ENCODE measurements around the gene ABCA13. TPM values are rescaled to one million over a fixed set of nuclear protein-coding genes. Genes with fewer than 3 reads are reported as not detected.
A peak's percentile ranks its signal among the peaks of the same experiment; 100 is the strongest.

Gene ABCA13
- total RNA-seq, 3 donors from 2014 or later (not counting 1 experiment from before 2014, with no cell fraction given), result 0.05 to 0.09 TPM; not detected in 1

DNA sequence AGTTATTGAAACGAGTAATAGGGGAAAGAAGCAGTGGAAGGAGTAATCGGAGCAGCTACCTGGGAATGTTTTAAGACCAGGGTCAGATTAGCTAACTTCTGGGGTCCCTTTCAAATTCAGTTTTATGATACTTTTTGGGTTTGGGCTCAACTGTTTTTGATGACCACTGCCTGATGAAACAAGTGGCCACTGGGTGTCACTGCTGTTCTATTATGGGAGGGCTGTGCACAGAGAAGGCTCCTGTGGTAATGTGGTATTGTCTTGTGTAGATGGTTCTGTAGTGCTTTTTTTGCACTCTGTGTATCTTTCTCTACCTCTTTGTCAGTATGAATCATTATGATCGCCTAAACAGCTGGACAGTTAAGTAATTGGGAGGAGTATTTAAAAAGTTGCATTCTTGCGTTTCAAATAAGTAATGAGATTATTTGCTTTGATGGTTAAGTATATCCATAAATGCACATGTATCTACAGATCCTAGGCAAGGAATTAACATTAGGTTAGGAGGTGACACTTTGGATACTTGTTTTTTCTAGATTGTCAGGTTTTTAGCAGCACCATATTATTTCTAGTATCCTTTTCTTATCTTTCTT is 128.4 kb downstream of the ABCA13 start:
- Histone ChIP-seq H3K4me3 (ENCODE audit: low read length) (no peak overlapping the region), H3K36me3 (ENCODE audit: control insufficient read depth, insufficient read depth, low read length) (no peaks in the 10 kb centered on the region), H3K9me3 (ENCODE audit: control insufficient read depth, insufficient read depth, low read length) (no peaks in the 10 kb centered on the region), H3K27me3 (ENCODE audit: control insufficient read depth, insufficient read depth, low read length) (no peaks in the 10 kb centered on the region), H3K4me1 (ENCODE audit: control insufficient read depth, insufficient read depth, low read length) (no peaks in the 10 kb centered on the region), H3K27ac (ENCODE audit: low read length) (no peak overlapping the region)
- no peak for TF ChIP-seq CTCF (IDR thresholded peaks at IDR 0.05)
- Mint-ChIP-seq H3K27ac (no peak overlapping the region), H3K9me3 (no peaks in the 10 kb centered on the region), H3K27me3 (ENCODE audit: low read depth in 2 of 2) (no peaks in the 10 kb centered on the region), H3K36me3 (no peaks in the 10 kb centered on the region), H3K4me3 (no peak overlapping the region), H3K4me1 (no peaks in the 10 kb centered on the region)
- DNase-seq (peak in 1 of 2 donors; percentile 28), ATAC-seq (peak in 1 of 3 donors; percentile 54)
- intact Hi-C loops (cut with micrococcal nuclease), result no loop called here
- WGBS (ENCODE audit: insufficient coverage), result 82% methylated on average over 3 of the region's 4 CpGs

- no peaks in the 10 kb centered on the region for H3K9me3 ChIP-seq (ENCODE audit: control insufficient read depth, insufficient read depth, low read length)
- no peak overlapping the region for H3K4me3 ChIP-seq (ENCODE audit: low read length)
- no peak for ATAC-seq
- no peaks in the 10 kb centered on the region for H3K27me3 ChIP-seq (ENCODE audit: control insufficient read depth, insufficient read depth, low read length)
- Mint-ChIP-seq H3K4me1 (no peaks in the 10 kb centered on the region), H3K9me3 (no peaks in the 10 kb centered on the region), H3K36me3 (no peaks in the 10 kb centered on the region), H3K27me3 (ENCODE audit: low read depth in 2 of 2) (peaks cover 0 to 5% of the 10 kb centered on the region in 2 donors), H3K4me3 (no peak overlapping the region), H3K27ac (no peak overlapping the region)
- no peaks in the 10 kb centered on the region for H3K4me1 ChIP-seq (ENCODE audit: control insufficient read depth, insufficient read depth, low read length)
- H3K27ac ChIP-seq (ENCODE audit: low read length), result no peak overlapping the region
- no peak for TF ChIP-seq CTCF (IDR thresholded peaks at IDR 0.05)
- intact Hi-C loops (cut with micrococcal nuclease), result no loop called here
- H3K36me3 ChIP-seq (ENCODE audit: control insufficient read depth, insufficient read depth, low read length), result no peaks in the 10 kb centered on the region
- 58% methylated on average over 2 of the region's 2 CpGs for WGBS (ENCODE audit: insufficient coverage)
- no peak for DNase-seq
Observed at GRCh38 chr7:48300301-48300700, 129.0 kb downstream of the ABCA13 start.

GRCh38 chr7:48301201-48301600 is 129.9 kb downstream of the ABCA13 start:
- 100% methylated on average over 1 of the region's 3 CpGs for WGBS (ENCODE audit: insufficient coverage)

More at GRCh38 chr7:48301201-48301600, 129.9 kb downstream of the ABCA13 start:
- Mint-ChIP-seq H3K4me3 (no peak overlapping the region), H3K9me3 (no peaks in the 10 kb centered on the region), H3K4me1 (no peaks in the 10 kb centered on the region), H3K36me3 (no peaks in the 10 kb centered on the region), H3K27me3 (ENCODE audit: low read depth in 2 of 2) (peaks cover 0 to 9% of the 10 kb centered on the region in 2 donors), H3K27ac (no peak overlapping the region)
- TF ChIP-seq CTCF (IDR thresholded peaks at IDR 0.05), result no peak
- ATAC-seq (no peak), DNase-seq (no peak)
- H3K27me3 ChIP-seq (ENCODE audit: control insufficient read depth, insufficient read depth, low read length), result no peaks in the 10 kb centered on the region
- H3K27ac ChIP-seq (ENCODE audit: low read length), result no peak overlapping the region
- H3K4me1 ChIP-seq (ENCODE audit: control insufficient read depth, insufficient read depth, low read length), result no peaks in the 10 kb centered on the region
- H3K36me3 ChIP-seq (ENCODE audit: control insufficient read depth, insufficient read depth, low read length), result no peaks in the 10 kb centered on the region
- no peak overlapping the region for H3K4me3 ChIP-seq (ENCODE audit: low read length)
- no peaks in the 10 kb centered on the region for H3K9me3 ChIP-seq (ENCODE audit: control insufficient read depth, insufficient read depth, low read length)
- intact Hi-C loops (cut with micrococcal nuclease), result no loop called here

Data from natural killer cell (primary cell).